Suprapubic skin (tissue), 3 donors: ENCODE data around the gene NRG3.

Experiments
- CTCF ChIP-seq, 2 donors: fragments of 200-600 bp in 1 of 2; fragments of 450-650 bp in 1 of 2; sonication (generic) in 1 of 2; IDR thresholded peaks; one replicate each; pipeline ENCODE4 v1.5.1; 2016 to 2019; ENCODE audit warnings: antibody characterized with exemption in 2 of 2, mild to moderate bottlenecking in 1 of 2, moderate library complexity in 1 of 2
- POLR2AphosphoS5 ChIP-seq, 3 donors: sonication (generic); formaldehyde crosslinking; IDR thresholded peaks; one replicate each; pipeline ENCODE4 v1.6.1; 2017; ENCODE audit warnings: antibody characterized with exemption in 3 of 3

GRCh38 chr10:82609845-82610244 lies 734.9 kb downstream of the NRG3 start:
- TF ChIP-seq CTCF (IDR thresholded peaks at IDR 0.05) (no peak), POLR2AphosphoS5 (IDR thresholded peaks at IDR 0.05) (no peak)
